KOPT-K1 (cell line): ENCODE data around the gene BTC.
"Not testable (repeated sequence)": the region's sequence is repeated elsewhere in the genome, so short reads cannot be mapped to it uniquely, and the experiment has no call there.

Experiments used
- H3K27ac ChIP-seq: fragments of 200-600 bp; sonication (generic); 2 replicates; pipeline ENCODE4 v1.5.1; 2016; ENCODE audit warnings: antibody characterized with exemption, mild to moderate bottlenecking, low read depth, low read length; ENCODE audit not compliant: poor library complexity, severe bottlenecking
- H3K36me3 ChIP-seq: fragments of 200-600 bp; sonication (generic); 2 replicates; pipeline ENCODE4 v1.5.1; 2017; ENCODE audit warnings: antibody characterized with exemption, mild to moderate bottlenecking, low read length, moderate library complexity; ENCODE audit not compliant: insufficient read depth
- H3K9me3 ChIP-seq: fragments of 200-600 bp; sonication (generic); 2 replicates; pipeline ENCODE4 v1.5.1; 2017; ENCODE audit warnings: antibody characterized with exemption, low read length, mild to moderate bottlenecking; ENCODE audit not compliant: insufficient read depth, poor library complexity, severe bottlenecking

Gene BTC

DNA sequence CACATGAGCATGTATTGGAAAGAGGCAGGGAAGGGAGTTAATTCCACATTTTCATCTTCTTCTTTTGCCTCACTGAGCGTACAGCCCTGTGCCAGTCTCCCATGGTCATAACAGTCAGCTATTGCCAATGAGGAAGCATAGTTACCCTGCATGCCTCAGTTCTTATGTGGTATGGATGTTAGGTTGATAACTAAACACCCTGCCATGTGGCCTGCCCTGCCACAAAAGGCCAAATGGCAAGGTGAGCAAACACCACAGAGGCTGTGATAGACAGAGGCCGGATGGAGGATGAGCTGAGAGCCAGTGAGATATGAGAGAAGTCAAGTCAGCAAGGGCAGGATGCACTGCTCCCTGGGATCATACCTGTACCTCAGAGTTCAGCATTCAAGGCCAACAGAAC is 59.3 kb downstream of the BTC start:
- no peaks in the 10 kb centered on the region for H3K9me3 ChIP-seq
- H3K36me3 ChIP-seq, result no peaks in the 10 kb centered on the region
- H3K27ac ChIP-seq, result no peak overlapping the region

DNA sequence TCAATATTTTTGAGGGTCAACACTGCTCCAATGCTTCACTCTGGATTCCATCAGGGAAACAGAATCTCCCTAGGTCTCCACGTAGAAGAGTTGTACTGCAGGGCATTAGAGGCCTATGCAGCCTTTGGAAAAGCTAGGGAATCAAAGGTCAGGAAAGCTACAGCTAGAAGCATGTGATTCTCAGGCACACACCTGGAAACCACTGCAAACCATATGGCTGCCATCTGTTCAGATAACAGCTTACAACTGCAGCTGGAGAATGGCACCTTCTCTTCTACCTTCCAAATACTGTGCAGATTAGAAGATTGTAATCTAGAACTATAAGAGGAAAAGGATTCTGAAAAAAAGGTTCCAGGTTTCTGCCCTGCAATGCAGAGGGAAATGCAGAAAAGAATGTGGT is 60.6 kb downstream of the BTC start:
- no peaks in the 10 kb centered on the region for H3K36me3 ChIP-seq
- no peaks in the 10 kb centered on the region for H3K9me3 ChIP-seq
- no peak overlapping the region for H3K27ac ChIP-seq

DNA sequence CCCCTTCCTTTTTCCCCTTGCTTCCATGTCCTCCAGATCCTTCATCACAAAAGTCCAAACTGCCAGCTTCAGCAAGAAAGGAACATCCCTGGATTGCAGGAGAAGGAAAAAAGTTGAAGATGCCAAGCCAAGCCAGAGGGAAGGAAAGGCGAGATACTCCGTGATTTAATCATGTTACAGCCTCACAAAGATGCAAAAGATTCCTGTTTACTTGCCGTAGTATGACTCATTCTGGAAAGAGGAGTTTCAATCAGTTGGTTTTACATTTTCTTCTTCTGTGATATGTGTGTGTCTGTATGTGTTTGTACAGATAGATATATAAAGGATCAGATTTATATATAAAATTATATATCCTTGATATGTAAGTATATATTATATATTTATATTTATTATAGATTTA is 69.3 kb downstream of the BTC start:
- Histone ChIP-seq H3K36me3 (no peaks in the 10 kb centered on the region), H3K27ac (no peak overlapping the region), H3K9me3 (no peaks in the 10 kb centered on the region)

DNA sequence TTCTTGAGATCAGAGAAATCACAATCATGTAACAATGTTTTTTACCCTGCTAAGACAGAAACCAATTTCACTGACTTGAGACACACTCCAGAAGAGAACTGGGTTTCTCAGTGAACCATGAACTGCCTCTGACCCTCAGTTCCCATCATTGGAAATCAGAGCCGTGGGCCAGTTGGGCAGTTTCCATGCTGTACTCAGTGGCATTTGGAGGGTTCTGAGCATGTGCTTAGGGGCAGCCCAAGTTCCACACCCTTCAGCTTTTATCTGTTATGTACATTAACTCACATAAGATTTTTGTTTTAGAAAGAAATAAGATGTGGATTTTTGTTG is 77.9 kb downstream of the BTC start:
- Histone ChIP-seq H3K27ac (no peak overlapping the region), H3K9me3 (peaks cover 8% of the 10 kb centered on the region), H3K36me3 (no peaks in the 10 kb centered on the region)

DNA sequence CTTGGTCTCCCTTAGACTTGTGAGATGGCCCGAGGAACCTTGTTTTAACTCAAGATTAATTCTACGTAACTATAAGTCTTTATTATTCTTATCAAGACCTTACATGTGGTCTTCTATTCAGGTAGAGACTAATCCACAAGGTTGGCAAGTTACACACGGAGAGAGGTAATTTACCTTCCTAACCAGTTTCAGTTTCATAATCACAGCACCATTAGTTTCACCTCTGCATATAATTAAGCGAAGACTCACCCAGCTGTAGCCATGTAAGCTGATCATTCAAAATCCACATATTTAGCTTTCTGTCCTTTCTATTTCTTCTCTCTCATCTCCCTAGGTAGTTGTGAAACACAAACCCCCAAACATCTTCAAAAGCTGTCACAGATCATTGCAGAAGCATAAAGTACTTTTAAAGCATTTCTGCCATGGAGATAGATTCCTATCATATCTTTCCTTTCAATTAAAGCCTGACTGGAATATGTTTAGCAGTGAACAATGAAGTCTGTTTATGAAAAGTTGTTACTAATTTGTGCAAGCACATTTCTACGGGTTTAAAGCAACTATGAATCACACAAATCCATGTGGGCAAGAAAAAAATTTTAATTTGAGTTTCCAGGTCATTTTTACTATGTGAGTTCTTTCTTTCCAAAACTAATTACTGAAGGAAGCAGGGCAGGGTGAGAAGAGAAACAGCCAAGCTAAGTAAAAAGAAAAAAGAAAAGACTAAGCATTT is 78.5 kb downstream of the BTC start:
- H3K36me3 ChIP-seq, result no peaks in the 10 kb centered on the region

DNA sequence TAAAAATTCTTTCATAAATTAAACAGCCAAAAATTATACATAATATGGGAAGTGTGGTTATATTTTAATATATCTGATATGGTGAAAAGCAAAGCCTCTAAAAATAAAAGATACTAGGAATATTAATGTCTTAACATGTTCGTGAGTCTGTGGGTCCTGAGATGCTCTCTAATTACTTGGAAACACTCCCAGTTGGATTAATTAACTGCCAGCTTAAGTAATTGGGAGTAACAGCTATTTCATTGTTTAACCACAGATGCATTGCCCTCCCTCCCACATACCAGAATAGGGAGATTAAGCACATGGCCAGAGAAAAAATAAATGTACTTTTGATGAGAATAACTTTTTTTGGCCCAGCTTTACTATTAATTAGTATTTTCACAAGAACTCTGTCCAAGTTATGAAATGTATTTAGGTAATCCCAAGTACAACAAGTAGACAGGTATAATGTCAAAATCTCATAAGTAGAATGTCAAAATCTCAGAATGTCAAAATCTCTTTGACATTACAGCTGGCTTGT is 79.7 kb downstream of the BTC start:
- no peaks in the 10 kb centered on the region for H3K36me3 ChIP-seq
- H3K27ac ChIP-seq, result no peak overlapping the region
- peaks cover 8% of the 10 kb centered on the region for H3K9me3 ChIP-seq

More for the DNA sequence above, 78.5 kb downstream of the BTC start:
- Histone ChIP-seq H3K27ac (no peak overlapping the region), H3K9me3 (peaks cover 8% of the 10 kb centered on the region)

DNA sequence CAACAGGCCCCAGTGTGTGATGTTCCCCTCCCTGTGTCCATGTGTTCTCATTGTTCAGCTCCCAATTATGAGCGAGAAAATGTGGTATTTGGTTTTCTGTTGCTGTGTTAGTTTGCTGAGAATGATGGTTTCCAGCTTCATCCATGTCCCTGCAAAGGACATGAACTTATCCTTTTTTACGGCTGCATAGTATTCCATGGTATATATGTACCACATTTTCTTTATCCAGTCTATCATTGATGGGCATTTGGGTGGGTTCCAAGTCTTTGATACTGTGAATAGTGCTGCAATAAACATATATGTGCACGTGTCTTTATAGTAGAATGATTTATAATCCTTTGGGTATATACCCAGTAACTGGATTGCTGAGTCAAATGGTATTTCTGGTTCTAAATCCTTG is 86.2 kb downstream of the BTC start:
- not testable (repeated sequence) for H3K27ac ChIP-seq, H3K9me3 ChIP-seq, H3K36me3 ChIP-seq
